H1 (cell line): Measurements from ENCODE around the gene SLC5A10. TPM values are rescaled to one million over a fixed set of nuclear protein-coding genes. Genes with fewer than 3 reads are reported as not detected.

Source experiments
- BRCA1 ChIP-seq: IDR thresholded peaks from 2 replicates; pipeline ENCODE4 v1.6.1; 2012; ENCODE audit warnings: low read depth, low read length, improper control_type of control experiment
- POLR2AphosphoS5 ChIP-seq: IDR thresholded peaks from 2 replicates; pipeline ENCODE4 v1.6.1; 2011; ENCODE audit warnings: low read depth, low read length
- polyA plus RNA-seq, 7 experiments: library from polyadenylated mRNA; depleted of rRNA in 3 of 7; stranded (reverse) in 5 of 7; unstranded in 2 of 7; fragments of >200 nt in 5 of 7; fragments of 200-250 nt in 2 of 7; gene quantifications; 1 replicate in 5 of 7; 2 replicates in 1 of 7; 4 replicates in 1 of 7; pipeline versions ENCODE4 v1.2.1 to v1.2.3, GENCODE V29; 2011 to 2013; ENCODE audit warnings: missing spikeins in 2 of 7, mixed read lengths in 2 of 7
- total RNA-seq: library from RNA; stranded (reverse); fragmentation: NEBNext Ultra II Directional; extraction: Animal tissue kit (Norgen Biotek cat#: 25700); gene quantifications from 2 replicates; pipeline ENCODE4 v1.2.1, GENCODE V29; 2021
- TF ChIP-seq, protein P1 (sequence below): fragments of 300-600 bp; sonication (generic); IDR thresholded peaks from 2 replicates; pipeline ENCODE4 v1.7.1; 2012; ENCODE audit warnings: low read length, moderate library complexity, mild to moderate bottlenecking, inconsistent platforms; ENCODE audit not compliant: insufficient replicate concordance
- TF ChIP-seq, protein P2 (sequence below): IDR thresholded peaks from 2 replicates; pipeline ENCODE4 v1.6.1; 2011; ENCODE audit warnings: low read length, improper control_type of control experiment

SLC5A10 gene
- total and polyA plus RNA-seq, 2 of the 8 experiments (the other 6 are each of a cell fraction or from before 2014, with no cell fraction given): 0.05 to 0.11 TPM

DNA sequence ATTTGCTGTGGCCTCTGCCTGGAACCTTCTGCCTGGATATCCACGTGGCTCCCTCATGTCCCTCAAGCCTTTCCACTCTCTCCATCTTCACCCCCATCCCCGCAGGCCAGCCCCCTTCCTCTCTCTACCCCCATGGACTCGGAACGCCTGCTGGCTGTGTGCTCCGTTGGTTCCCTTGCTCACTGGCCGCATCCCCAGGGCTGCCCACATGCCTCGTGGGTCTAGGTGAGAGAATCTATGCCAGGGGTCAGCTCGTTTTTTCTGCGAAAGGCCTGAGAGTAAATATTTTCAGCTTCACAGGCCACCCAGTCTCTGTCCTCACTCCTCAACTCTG is 12.0 kb downstream of the SLC5A10 start (continued):
- TF ChIP-seq, protein P1, sequence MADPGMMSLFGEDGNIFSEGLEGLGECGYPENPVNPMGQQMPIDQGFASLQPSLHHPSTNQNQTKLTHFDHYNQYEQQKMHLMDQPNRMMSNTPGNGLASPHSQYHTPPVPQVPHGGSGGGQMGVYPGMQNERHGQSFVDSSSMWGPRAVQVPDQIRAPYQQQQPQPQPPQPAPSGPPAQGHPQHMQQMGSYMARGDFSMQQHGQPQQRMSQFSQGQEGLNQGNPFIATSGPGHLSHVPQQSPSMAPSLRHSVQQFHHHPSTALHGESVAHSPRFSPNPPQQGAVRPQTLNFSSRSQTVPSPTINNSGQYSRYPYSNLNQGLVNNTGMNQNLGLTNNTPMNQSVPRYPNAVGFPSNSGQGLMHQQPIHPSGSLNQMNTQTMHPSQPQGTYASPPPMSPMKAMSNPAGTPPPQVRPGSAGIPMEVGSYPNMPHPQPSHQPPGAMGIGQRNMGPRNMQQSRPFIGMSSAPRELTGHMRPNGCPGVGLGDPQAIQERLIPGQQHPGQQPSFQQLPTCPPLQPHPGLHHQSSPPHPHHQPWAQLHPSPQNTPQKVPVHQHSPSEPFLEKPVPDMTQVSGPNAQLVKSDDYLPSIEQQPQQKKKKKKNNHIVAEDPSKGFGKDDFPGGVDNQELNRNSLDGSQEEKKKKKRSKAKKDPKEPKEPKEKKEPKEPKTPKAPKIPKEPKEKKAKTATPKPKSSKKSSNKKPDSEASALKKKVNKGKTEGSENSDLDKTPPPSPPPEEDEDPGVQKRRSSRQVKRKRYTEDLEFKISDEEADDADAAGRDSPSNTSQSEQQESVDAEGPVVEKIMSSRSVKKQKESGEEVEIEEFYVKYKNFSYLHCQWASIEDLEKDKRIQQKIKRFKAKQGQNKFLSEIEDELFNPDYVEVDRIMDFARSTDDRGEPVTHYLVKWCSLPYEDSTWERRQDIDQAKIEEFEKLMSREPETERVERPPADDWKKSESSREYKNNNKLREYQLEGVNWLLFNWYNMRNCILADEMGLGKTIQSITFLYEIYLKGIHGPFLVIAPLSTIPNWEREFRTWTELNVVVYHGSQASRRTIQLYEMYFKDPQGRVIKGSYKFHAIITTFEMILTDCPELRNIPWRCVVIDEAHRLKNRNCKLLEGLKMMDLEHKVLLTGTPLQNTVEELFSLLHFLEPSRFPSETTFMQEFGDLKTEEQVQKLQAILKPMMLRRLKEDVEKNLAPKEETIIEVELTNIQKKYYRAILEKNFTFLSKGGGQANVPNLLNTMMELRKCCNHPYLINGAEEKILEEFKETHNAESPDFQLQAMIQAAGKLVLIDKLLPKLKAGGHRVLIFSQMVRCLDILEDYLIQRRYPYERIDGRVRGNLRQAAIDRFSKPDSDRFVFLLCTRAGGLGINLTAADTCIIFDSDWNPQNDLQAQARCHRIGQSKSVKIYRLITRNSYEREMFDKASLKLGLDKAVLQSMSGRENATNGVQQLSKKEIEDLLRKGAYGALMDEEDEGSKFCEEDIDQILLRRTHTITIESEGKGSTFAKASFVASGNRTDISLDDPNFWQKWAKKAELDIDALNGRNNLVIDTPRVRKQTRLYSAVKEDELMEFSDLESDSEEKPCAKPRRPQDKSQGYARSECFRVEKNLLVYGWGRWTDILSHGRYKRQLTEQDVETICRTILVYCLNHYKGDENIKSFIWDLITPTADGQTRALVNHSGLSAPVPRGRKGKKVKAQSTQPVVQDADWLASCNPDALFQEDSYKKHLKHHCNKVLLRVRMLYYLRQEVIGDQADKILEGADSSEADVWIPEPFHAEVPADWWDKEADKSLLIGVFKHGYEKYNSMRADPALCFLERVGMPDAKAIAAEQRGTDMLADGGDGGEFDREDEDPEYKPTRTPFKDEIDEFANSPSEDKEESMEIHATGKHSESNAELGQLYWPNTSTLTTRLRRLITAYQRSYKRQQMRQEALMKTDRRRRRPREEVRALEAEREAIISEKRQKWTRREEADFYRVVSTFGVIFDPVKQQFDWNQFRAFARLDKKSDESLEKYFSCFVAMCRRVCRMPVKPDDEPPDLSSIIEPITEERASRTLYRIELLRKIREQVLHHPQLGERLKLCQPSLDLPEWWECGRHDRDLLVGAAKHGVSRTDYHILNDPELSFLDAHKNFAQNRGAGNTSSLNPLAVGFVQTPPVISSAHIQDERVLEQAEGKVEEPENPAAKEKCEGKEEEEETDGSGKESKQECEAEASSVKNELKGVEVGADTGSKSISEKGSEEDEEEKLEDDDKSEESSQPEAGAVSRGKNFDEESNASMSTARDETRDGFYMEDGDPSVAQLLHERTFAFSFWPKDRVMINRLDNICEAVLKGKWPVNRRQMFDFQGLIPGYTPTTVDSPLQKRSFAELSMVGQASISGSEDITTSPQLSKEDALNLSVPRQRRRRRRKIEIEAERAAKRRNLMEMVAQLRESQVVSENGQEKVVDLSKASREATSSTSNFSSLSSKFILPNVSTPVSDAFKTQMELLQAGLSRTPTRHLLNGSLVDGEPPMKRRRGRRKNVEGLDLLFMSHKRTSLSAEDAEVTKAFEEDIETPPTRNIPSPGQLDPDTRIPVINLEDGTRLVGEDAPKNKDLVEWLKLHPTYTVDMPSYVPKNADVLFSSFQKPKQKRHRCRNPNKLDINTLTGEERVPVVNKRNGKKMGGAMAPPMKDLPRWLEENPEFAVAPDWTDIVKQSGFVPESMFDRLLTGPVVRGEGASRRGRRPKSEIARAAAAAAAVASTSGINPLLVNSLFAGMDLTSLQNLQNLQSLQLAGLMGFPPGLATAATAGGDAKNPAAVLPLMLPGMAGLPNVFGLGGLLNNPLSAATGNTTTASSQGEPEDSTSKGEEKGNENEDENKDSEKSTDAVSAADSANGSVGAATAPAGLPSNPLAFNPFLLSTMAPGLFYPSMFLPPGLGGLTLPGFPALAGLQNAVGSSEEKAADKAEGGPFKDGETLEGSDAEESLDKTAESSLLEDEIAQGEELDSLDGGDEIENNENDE: no peak
- TF ChIP-seq, protein P2, sequence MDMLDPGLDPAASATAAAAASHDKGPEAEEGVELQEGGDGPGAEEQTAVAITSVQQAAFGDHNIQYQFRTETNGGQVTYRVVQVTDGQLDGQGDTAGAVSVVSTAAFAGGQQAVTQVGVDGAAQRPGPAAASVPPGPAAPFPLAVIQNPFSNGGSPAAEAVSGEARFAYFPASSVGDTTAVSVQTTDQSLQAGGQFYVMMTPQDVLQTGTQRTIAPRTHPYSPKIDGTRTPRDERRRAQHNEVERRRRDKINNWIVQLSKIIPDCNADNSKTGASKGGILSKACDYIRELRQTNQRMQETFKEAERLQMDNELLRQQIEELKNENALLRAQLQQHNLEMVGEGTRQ: no peak
- no peak for TF ChIP-seq POLR2AphosphoS5
- no peak for TF ChIP-seq BRCA1
- TF ChIP-seq, all 59 proteins: peak for 0
